GM12878 (cell line): ENCODE data around the gene TUB. TPM values are rescaled to one million over a fixed set of nuclear protein-coding genes. Genes with fewer than 3 reads are reported as not detected.

Source experiments
- ATAC-seq: fragments of 200-7000 bp; cut with Tn5 transposase; 3 replicates; pipeline ENCODE4 v1.9.1; 2020; ENCODE audit warnings: mild to moderate bottlenecking, moderate library complexity
- BruUV-seq: library from RNA; stranded (reverse); fragments of 400-500 nt; replicated peaks from 2 replicates; lab custom pipeline; 2021; lab: Mats Ljungman, UMichigan
- CTCF ChIA-PET: fragments of 300-600 bp; sonication (Branson Sonifier 250); formaldehyde crosslinking; extraction: SDS; loops from one replicate; lab custom pipeline; 2021; ENCODE audit warnings: inconsistent platforms; lab: Yijun Ruan, JAX
- POLR2A ChIA-PET: fragments of 350-600 bp; formaldehyde crosslinking; extraction: SDS; loops from one replicate; lab custom pipeline; 2021; ENCODE audit warnings: inconsistent platforms; lab: Charles Lee
- RAD21 ChIA-PET: fragments of 300-600 bp; sonication (Branson Sonifier 250); formaldehyde crosslinking; loops from one replicate; lab custom pipeline; 2023; ENCODE audit warnings: antibody characterized with exemption; ENCODE audit not compliant: unreplicated experiment; lab: Charles Lee
- SMC1A ChIA-PET: fragments of 300-600 bp; sonication (Branson Sonifier 250); formaldehyde crosslinking; loops from one replicate; lab custom pipeline; 2023; ENCODE audit not compliant: unreplicated experiment, uncharacterized antibody; lab: Charles Lee
- DNase-seq: peaks from one replicate; pipeline ENCODE4 v3.0.0-alpha.2; 2011; ENCODE audit warnings: low read depth, low spot score
- FAIRE-seq: peaks from 3 replicates; lab custom pipeline; 2011; peaks lifted over from hg19 to GRCh38; lab: Jason Lieb, UNC
- H2AFZ ChIP-seq: 2 replicates; pipeline ENCODE4 v1.6.0; 2011; ENCODE audit warnings: low read depth, low read length, control low read depth; ENCODE audit not compliant: control insufficient read depth
- H3K27ac ChIP-seq: 2 replicates; pipeline ENCODE4 v1.5.1; 2011; ENCODE audit warnings: control low read depth; ENCODE audit not compliant: control insufficient read depth, insufficient read depth
- H3K27me3 ChIP-seq, 2 experiments: replicated peaks in 1 of 2; 2 replicates each; pipeline versions ENCODE4 v1.6.0 to v1.6.1; 2011; ENCODE audit warnings: low read length in 1 of 2; ENCODE audit not compliant: control insufficient read depth in 2 of 2, insufficient read depth in 2 of 2
- H3K36me3 ChIP-seq, 2 experiments: 2 replicates each; pipeline ENCODE4 v1.5.1; 2011; ENCODE audit warnings: low read length in 1 of 2; ENCODE audit not compliant: control insufficient read depth in 2 of 2, insufficient read depth in 2 of 2
- H3K4me1 ChIP-seq: 2 replicates; pipeline ENCODE4 v1.6.1; 2011; ENCODE audit warnings: mild to moderate bottlenecking, low read length, moderate library complexity, mixed read lengths; ENCODE audit not compliant: control insufficient read depth, insufficient read depth
- H3K4me2 ChIP-seq: 2 replicates; pipeline ENCODE4 v1.6.0; 2011; ENCODE audit warnings: control low read depth; ENCODE audit not compliant: control insufficient read depth, insufficient read depth
- H3K4me3 ChIP-seq: fragments of 200-600 bp; sonication (generic); 2 replicates; pipeline ENCODE4 v1.5.1; 2016
- H3K79me2 ChIP-seq: 2 replicates; pipeline ENCODE4 v1.6.0; 2011; ENCODE audit warnings: low read length; ENCODE audit not compliant: control insufficient read depth, insufficient read depth
- H3K9ac ChIP-seq: 2 replicates; pipeline ENCODE4 v1.8.0; 2011; ENCODE audit warnings: low read length, control low read depth, mixed read lengths; ENCODE audit not compliant: control insufficient read depth, insufficient read depth
- H3K9me3 ChIP-seq: replicated peaks from 3 replicates; pipeline ENCODE4 v1.5.1; 2011; ENCODE audit warnings: mild to moderate bottlenecking, low read length; ENCODE audit not compliant: control insufficient read depth, insufficient read depth
- H4K20me1 ChIP-seq: 2 replicates; pipeline ENCODE4 v1.6.0; 2011; ENCODE audit not compliant: control insufficient read depth, insufficient read depth
- BCL3 ChIP-seq: IDR thresholded peaks from 2 replicates; pipeline ENCODE4 v1.6.1; 2011; ENCODE audit warnings: borderline replicate concordance, low read depth, mild to moderate bottlenecking, moderate library complexity, low read length; ENCODE audit not compliant: insufficient read depth, poor library complexity, severe bottlenecking
- BHLHE40 ChIP-seq, 2 experiments: fragments of 450-650 bp in 1 of 2; IDR thresholded peaks; 2 replicates each; pipeline ENCODE4 v1.6.1; 2011 to 2017; ENCODE audit warnings: low read depth in 2 of 2, borderline replicate concordance in 1 of 2, improper control_type of control experiment in 1 of 2, low read length in 1 of 2, mild to moderate bottlenecking in 1 of 2
- CBX5 ChIP-seq: sonication (generic); IDR thresholded peaks from 2 replicates; pipeline ENCODE4 v1.6.1; 2016; ENCODE audit warnings: low read depth, moderate library complexity, mild to moderate bottlenecking, inconsistent platforms
- GATAD2B ChIP-seq: fragments of 450-650 bp; conservative IDR thresholded peaks from 2 replicates; pipeline ENCODE4 v1.6.1; 2017; ENCODE audit warnings: low read depth, mild to moderate bottlenecking, moderate library complexity
- HDAC2 ChIP-seq: fragments of 200-600 bp; sonication (generic); IDR thresholded peaks from 2 replicates; pipeline ENCODE4 v1.6.1; 2017
- HDAC6 ChIP-seq: fragments of 200-600 bp; sonication (generic); IDR thresholded peaks from one replicate; pipeline ENCODE4 v1.8.0; 2017; ENCODE audit warnings: antibody characterized with exemption; ENCODE audit not compliant: unreplicated experiment
- MYC ChIP-seq: IDR thresholded peaks from 2 replicates; pipeline ENCODE4 v1.6.1; 2011; ENCODE audit warnings: mild to moderate bottlenecking, low read length, moderate library complexity, inconsistent platforms; ENCODE audit not compliant: insufficient read depth, insufficient replicate concordance, insufficient read length, severe bottlenecking
- NFYA ChIP-seq: IDR thresholded peaks from 2 replicates; pipeline ENCODE4 v1.6.1; 2011; ENCODE audit warnings: low read depth, mild to moderate bottlenecking, low read length, improper control_type of control experiment, borderline replicate concordance
- PBX3 ChIP-seq: IDR thresholded peaks from 2 replicates; pipeline ENCODE4 v1.6.1; 2011; ENCODE audit warnings: mild to moderate bottlenecking, low read depth, low read length, moderate library complexity; ENCODE audit not compliant: insufficient replicate concordance
- POU2F2 ChIP-seq: IDR thresholded peaks from 3 replicates; pipeline ENCODE4 v1.6.1; 2011; ENCODE audit warnings: low read depth, mild to moderate bottlenecking, low read length, borderline replicate concordance
- SMAD5 ChIP-seq: IDR thresholded peaks from 2 replicates; pipeline ENCODE4 v1.6.1; 2016; ENCODE audit warnings: antibody characterized with exemption, low read depth
- TARDBP ChIP-seq: IDR thresholded peaks from 2 replicates; pipeline ENCODE4 v1.6.1; 2016; ENCODE audit warnings: borderline replicate concordance
- TCF7 ChIP-seq: IDR thresholded peaks from 2 replicates; pipeline ENCODE4 v1.6.1; 2014; ENCODE audit warnings: antibody characterized with exemption, borderline replicate concordance
- USF2 ChIP-seq: IDR thresholded peaks from 2 replicates; pipeline ENCODE4 v1.6.1; 2011; ENCODE audit warnings: low read depth, low read length, improper control_type of control experiment, borderline replicate concordance
- ZBTB11 ChIP-seq: fragments of 450-650 bp; formaldehyde crosslinking; IDR thresholded peaks from 2 replicates; pipeline ENCODE4 v1.5.0; 2022; ENCODE audit warnings: mild to moderate bottlenecking, missing genetic modification characterization
- ZNF24 ChIP-seq: fragments of 450-650 bp; IDR thresholded peaks from 2 replicates; pipeline ENCODE4 v1.6.1; 2017; ENCODE audit warnings: antibody characterized with exemption, mild to moderate bottlenecking
- ZZZ3 ChIP-seq: IDR thresholded peaks from 2 replicates; pipeline ENCODE4 v1.6.1; 2011; ENCODE audit warnings: low read depth; ENCODE audit not compliant: control insufficient read depth, insufficient read length
- WGBS: methylation state at CpG from one replicate; pipeline ENCODE4 v1.1.6; 2016; ENCODE audit warnings: low lambda C conversion rate; ENCODE audit not compliant: insufficient replicate concordance, insufficient coverage; ENCODE audit errors: missing lambda C conversion rate; 5-methylcytosine and 5-hydroxymethylcytosine counted together
- in situ Hi-C: fragments of 300-500 bp; cut with MboI; formaldehyde crosslinking; loops from 9 replicates; pipeline ENCODE4 v1.14.3; 2018; ENCODE audit warnings: mixed read lengths
- intact Hi-C: fragments of 100-400 bp; cut with micrococcal nuclease; formaldehyde crosslinking; loops from one replicate; pipeline ENCODE4 v1.14.2; 2022; ENCODE audit not compliant: unreplicated experiment
- polyA plus RNA-seq, 11 experiments: library from polyadenylated mRNA; depleted of rRNA in 4 of 11; unstranded in 6 of 11; stranded (reverse) in 5 of 11; fragments of >200 nt; fragmentation: Nextera tagmentation in 4 of 11; fragmentation: Illumina TruSeq in 1 of 11; extraction: Ambion mirVana in 4 of 11; extraction: Trizol in 1 of 11; gene quantifications; 1 replicate in 1 of 11; 2 replicates in 10 of 11; pipeline versions ENCODE4 v1.2.1 to v1.2.3, GENCODE V29; 2011 to 2016; ENCODE audit warnings: inconsistent platforms in 2 of 11, missing spikeins in 2 of 11, low read depth in 1 of 11
- total RNA-seq, 4 experiments: library from RNA; depleted of rRNA in 3 of 4; stranded (reverse); fragments of >200 nt in 3 of 4; fragmentation: Illumina TruSeq in 1 of 4; extraction: Trizol in 1 of 4; gene quantifications; 2 replicates each; pipeline versions ENCODE4 v1.2.1 to v1.2.3, GENCODE V29; 2013 to 2021

TUB gene
- total and polyA plus RNA-seq, 10 of the 15 experiments (the other 5 are each of a cell fraction or from before 2014, with no cell fraction given): 0.01 to 0.06 (median 0.03) TPM; not detected in 6

- H2AFZ ChIP-seq: no peak overlapping the region
- no peaks in the 10 kb centered on the region for H4K20me1 ChIP-seq
- no TSS peak for BruUV-seq
- H3K4me2 ChIP-seq: no peak overlapping the region
- TF ChIP-seq GATAD2B: no peak
- no peak for TF ChIP-seq HDAC2
- TF ChIP-seq POU2F2: no peak
- no peak for TF ChIP-seq TCF7
- no peak for TF ChIP-seq ZBTB11
- no peak for TF ChIP-seq SMAD5
- TF ChIP-seq BCL3: no peak
- no peak for TF ChIP-seq MYC
- TF ChIP-seq NFYA: no peak
- TF ChIP-seq ZNF24: no peak
- no peak for TF ChIP-seq USF2
- TF ChIP-seq HDAC6: no peak
- no peak for TF ChIP-seq ZZZ3
- TF ChIP-seq CBX5: no peak
- no peak for TF ChIP-seq BHLHE40 (IDR thresholded peaks at IDR 0.05; ENCODE audit: borderline replicate concordance in 1 of 2, low read depth in 2 of 2, low read length in 1 of 2)
- TF ChIP-seq TARDBP: no peak
- TF ChIP-seq PBX3: no peak
- H3K9ac ChIP-seq: no peak overlapping the region
- DNase-seq (no peak), ATAC-seq (no peak), FAIRE-seq (no peak)
- ChIA-PET POLR2A (no interaction called here), RAD21 (interaction anchor here (1.0 to 1.3 kb wide), 2 partner anchors 12 to 54 kb away, joined by 3 to 4 read pairs; no protein-coding TSS in a partner anchor), CTCF (interaction anchor here (0.8 to 7.6 kb wide), 6 partner anchors 12 to 82 kb away, joined by 3 to 64 read pairs (median 28); no protein-coding TSS in a partner anchor), SMC1A (interaction anchor here (2.4 kb wide), 1 partner anchor 12 kb away, joined by 10 read pairs; no protein-coding TSS in a partner anchor)
- no peaks in the 10 kb centered on the region for H3K9me3 ChIP-seq
- H3K4me3 ChIP-seq: no peak overlapping the region
- H3K36me3 ChIP-seq: no peaks in the 10 kb centered on the region
- no peak overlapping the region for H3K27ac ChIP-seq
- intact Hi-C loops (no loop called here), in situ Hi-C loops (no loop called here)
- H3K4me1 ChIP-seq: no peaks in the 10 kb centered on the region
- no peaks in the 10 kb centered on the region for H3K79me2 ChIP-seq
- 36% methylated on average over 3 of the region's 3 CpGs for WGBS
- peaks cover 0 to 8% of the 10 kb centered on the region in 2 experiments; a peak in 3 of 4 replicates for H3K27me3 ChIP-seq
Measured at GRCh38 chr11:8087756-8088155, 6.7 kb downstream of the TUB start.
